ENCODE results near the gene SNAPC2. TPM values are rescaled to one million over a fixed set of nuclear protein-coding genes. Genes with fewer than 3 reads are reported as not detected.

Gene SNAPC2
- total and polyA plus RNA-seq, 2 of the 13 experiments (the other 11 are each of a cell fraction or from before 2014, with no cell fraction given) = 10.2 to 12.7 TPM

DNA sequence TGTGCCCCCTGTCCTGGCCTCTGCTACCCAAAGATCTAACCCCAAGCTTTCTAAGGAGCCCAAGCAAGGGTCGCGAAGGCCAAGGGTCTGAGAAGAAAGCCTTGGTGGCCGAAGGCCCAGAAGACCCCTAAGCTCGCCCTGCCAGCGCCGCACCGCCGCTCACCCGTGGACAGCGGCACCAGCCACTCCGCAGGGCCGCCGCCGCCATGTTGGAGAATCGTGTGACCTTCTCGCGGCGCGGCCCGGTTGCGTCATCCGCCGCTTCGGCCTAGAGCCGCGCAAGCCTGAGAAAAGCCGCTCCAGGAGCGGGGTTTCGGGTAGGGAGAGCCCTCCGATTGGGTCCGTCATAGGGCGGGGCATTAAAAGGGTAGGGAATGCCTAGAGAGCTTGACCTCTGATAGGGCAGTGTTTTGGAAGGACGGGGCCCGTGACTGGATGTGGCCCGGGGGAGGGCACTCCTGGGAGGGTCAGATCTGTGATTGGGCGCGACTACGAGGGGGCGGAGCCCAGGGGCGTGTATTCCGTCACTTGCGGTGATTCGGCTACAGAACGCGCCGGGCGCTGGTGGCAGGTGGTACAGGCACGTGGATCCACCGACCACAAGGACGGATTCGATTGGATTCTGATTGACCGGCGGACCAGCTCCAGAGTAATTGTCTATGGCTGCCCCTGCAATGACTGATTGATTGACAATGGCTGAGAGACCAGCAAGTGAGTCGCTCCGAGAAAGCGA, 23.5 kb downstream of the SNAPC2 start, which contains the start of gene TIMM44 (continued):
- TF ChIP-seq ZNF788 (CRISPR knock-in tag; IDR thresholded peaks at IDR 0.05; ENCODE audit: borderline replicate concordance) = peak; percentile 90; the same call in 1 of the 2 replicates
- peak; percentile 24; the same call in 1 of the 2 replicates for TF ChIP-seq ZNF704 (CRISPR knock-in tag; IDR thresholded peaks at IDR 0.05; ENCODE audit: borderline replicate concordance)
- TF ChIP-seq, protein P1, sequence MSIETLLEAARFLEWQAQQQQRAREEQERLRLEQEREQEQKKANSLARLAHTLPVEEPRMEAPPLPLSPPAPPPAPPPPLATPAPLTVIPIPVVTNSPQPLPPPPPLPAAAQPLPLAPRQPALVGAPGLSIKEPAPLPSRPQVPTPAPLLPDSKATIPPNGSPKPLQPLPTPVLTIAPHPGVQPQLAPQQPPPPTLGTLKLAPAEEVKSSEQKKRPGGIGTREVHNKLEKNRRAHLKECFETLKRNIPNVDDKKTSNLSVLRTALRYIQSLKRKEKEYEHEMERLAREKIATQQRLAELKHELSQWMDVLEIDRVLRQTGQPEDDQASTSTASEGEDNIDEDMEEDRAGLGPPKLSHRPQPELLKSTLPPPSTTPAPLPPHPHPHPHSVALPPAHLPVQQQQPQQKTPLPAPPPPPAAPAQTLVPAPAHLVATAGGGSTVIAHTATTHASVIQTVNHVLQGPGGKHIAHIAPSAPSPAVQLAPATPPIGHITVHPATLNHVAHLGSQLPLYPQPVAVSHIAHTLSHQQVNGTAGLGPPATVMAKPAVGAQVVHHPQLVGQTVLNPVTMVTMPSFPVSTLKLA (IDR thresholded peaks at IDR 0.05) = peak; percentile 72
- TF ChIP-seq, protein P2, sequence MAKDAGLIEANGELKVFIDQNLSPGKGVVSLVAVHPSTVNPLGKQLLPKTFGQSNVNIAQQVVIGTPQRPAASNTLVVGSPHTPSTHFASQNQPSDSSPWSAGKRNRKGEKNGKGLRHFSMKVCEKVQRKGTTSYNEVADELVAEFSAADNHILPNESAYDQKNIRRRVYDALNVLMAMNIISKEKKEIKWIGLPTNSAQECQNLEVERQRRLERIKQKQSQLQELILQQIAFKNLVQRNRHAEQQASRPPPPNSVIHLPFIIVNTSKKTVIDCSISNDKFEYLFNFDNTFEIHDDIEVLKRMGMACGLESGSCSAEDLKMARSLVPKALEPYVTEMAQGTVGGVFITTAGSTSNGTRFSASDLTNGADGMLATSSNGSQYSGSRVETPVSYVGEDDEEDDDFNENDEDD (CRISPR knock-in tag; IDR thresholded peaks at IDR 0.05; ENCODE audit: borderline replicate concordance) = peak; percentile 54; the same call in 1 of the 2 replicates
- 0 out of 2 replicates have a peak, but pooled peaks have one; percentile 31 for TF ChIP-seq ZNF24 (IDR thresholded peaks at IDR 0.05)
- TF ChIP-seq ZNF234 (CRISPR knock-in tag; conservative IDR thresholded peaks at IDR 0.05) = no peak
- TF ChIP-seq ZC3H13 (CRISPR knock-in tag; IDR thresholded peaks at IDR 0.05) = peak; percentile 50; the same call in 1 of the 2 replicates
- TF ChIP-seq ZNF713 (CRISPR knock-in tag; IDR thresholded peaks at IDR 0.05) = no peak
- peak; percentile 76 for TF ChIP-seq TBX2 (CRISPR knock-in tag; IDR thresholded peaks at IDR 0.05; ENCODE audit: borderline replicate concordance)
- TF ChIP-seq ZNF816 (CRISPR knock-in tag; IDR thresholded peaks at IDR 0.05; ENCODE audit: borderline replicate concordance) = peak; percentile 92
- TF ChIP-seq TGIF2 (CRISPR knock-in tag; IDR thresholded peaks at IDR 0.05) = peak; percentile 61
- TF ChIP-seq ETV6 (CRISPR knock-in tag; conservative IDR thresholded peaks at IDR 0.05) = peak; percentile 45; the same call in 1 of the 2 replicates
- TF ChIP-seq RFXAP (CRISPR knock-in tag; IDR thresholded peaks at IDR 0.05; ENCODE audit: borderline replicate concordance) = peak; percentile 62; the same call in 1 of the 2 replicates
- peak; percentile 93 for TF ChIP-seq HIVEP1 (CRISPR knock-in tag; IDR thresholded peaks at IDR 0.05)
- TF ChIP-seq ZBTB2 (CRISPR knock-in tag; IDR thresholded peaks at IDR 0.05; ENCODE audit: low read depth) = peak; percentile 68
- no peak for TF ChIP-seq ZBTB7A (CRISPR knock-in tag; IDR thresholded peaks at IDR 0.05)
- TF ChIP-seq, protein P3, sequence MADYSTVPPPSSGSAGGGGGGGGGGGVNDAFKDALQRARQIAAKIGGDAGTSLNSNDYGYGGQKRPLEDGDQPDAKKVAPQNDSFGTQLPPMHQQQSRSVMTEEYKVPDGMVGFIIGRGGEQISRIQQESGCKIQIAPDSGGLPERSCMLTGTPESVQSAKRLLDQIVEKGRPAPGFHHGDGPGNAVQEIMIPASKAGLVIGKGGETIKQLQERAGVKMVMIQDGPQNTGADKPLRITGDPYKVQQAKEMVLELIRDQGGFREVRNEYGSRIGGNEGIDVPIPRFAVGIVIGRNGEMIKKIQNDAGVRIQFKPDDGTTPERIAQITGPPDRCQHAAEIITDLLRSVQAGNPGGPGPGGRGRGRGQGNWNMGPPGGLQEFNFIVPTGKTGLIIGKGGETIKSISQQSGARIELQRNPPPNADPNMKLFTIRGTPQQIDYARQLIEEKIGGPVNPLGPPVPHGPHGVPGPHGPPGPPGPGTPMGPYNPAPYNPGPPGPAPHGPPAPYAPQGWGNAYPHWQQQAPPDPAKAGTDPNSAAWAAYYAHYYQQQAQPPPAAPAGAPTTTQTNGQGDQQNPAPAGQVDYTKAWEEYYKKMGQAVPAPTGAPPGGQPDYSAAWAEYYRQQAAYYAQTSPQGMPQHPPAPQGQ (CRISPR knock-in tag; IDR thresholded peaks at IDR 0.05; ENCODE audit: borderline replicate concordance) = no peak
- TF ChIP-seq SPEN (CRISPR knock-in tag; IDR thresholded peaks at IDR 0.05; ENCODE audit: low read depth) = peak; percentile 90; the same call in 1 of the 2 replicates
- TF ChIP-seq ARNTL (CRISPR knock-in tag; IDR thresholded peaks at IDR 0.05) = peak; percentile 81; the same call in 1 of the 2 replicates
